ENCODE data around the gene RIPK3.
A peak's percentile ranks its signal among the peaks of the same experiment; 100 is the strongest.
"Not testable (repeated sequence)": the region's sequence is repeated elsewhere in the genome, so short reads cannot be mapped to it uniquely, and the experiment has no call there.

The RIPK3 gene

DNA sequence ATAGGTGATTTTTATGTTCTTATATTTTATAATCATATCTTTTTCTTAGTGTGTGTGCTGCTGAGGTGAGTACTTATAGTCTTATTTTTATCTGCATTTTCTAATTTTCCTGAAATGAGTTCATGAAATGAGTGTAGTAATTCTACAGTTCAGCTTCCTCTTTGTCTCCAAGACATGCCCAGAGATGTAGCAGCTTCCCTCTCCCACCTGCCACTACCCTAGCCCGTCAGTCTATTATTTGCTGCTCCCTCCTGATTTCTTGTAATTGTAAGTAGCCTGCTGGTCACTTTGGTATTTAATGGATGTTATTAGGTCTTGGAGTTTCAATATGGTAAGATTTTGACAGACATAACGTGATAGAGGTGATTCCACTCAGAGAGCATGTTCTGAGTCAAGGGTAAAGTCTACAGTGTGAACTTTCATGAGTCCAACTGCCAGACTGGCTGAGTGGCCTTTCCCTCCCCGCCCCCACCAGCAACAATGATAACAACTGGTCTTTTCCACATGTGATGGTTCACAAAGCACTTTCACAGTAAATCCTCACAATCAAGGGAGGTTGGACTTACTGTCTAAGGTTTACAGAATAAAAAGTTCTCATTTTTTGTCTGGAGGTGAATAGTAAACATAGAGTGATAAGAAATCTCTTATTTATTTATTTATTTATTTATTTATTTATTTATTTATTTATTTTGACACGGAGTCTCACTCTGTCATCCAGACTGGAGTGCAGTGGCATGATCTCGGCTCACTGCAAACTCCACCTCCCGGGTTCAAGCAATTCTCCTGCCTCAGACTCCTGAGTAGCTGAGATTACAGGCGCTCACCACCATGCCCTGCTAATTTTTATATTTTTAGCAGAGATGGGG is 4.2 kb upstream of the RIPK3 start:
- DNase-seq (ENCODE audit: low read depth in 3 of 3), result no peak

DNA sequence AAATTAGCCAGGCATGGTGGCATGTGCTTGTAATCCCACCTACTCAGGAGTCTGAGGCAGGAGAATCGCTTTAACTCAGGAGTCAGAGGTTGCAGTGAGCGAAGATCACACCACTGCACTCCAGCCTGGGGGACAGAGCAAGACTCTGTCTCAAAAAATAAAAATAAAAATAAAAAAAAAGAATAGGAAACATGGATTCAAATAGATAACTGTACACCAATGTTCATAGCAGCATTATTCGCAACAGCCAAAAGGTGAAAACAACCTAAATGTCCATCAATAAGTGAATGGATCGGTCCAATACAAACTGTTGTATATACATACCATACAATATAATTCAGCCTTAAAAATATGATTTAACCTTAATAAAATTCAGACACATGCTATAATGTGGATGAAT is 3.1 kb upstream of the RIPK3 start:
- no peak for DNase-seq (ENCODE audit: low read depth in 3 of 3)

DNA sequence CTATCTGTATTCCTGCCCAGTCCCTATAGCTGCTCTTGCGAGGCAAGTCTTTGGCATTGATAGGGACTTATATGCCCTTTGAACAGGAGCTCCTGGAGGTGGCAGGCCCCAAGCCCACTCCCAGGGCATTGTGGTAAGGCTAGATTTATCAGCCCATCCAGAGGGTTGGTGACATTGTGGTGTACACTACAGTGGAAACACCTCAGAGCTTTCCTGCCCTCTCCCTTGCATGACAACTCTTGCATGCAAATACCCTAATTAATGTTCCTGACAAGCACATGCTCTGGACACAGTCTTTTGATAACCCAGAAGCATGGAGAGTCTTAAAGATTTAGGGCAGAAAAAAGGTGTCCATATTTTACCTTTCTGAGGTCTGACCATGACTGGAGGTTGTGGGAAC is 815 bp upstream of the RIPK3 start:
- DNase-seq (ENCODE audit: low read depth in 3 of 3), result no peak

DNA sequence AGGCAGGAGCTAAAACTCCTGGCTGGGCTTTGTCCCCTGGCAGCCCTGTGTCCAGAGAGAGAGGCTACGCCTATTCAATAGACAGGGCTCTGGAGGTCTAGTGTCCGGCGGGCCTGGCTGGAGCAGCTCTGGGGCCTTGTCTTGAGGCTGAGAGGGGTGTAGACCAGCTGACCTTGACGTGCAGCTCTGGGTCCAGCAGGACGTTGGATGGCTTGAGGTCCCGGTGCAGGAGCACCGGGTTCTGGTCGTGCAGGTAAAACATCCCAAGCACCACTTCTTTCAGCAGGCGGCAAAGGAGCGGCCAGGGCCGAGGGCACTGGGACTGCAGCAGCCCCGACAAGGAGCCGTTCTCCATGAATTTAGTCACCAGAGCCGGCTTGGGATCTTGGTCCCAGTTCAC is 948 bp downstream of the RIPK3 start:
- no peak for DNase-seq (ENCODE audit: low read depth in 3 of 3)

DNA sequence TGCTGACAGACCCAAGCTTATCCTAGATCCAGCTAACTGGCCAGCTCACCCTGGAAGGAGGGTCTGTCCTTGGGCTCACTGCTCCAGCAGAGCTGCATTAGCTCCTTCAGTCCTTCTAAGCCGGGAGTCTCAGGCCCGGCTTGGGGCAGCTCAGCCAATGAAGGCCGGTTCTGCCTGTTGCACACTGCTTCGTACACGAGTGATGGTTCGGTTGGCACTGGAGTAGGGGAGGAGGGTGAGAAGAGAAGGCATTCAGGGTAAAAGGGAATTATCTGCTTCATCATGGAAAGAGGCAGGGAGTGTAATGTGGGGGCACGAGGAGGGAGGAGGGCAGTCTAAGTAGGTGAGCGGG is 2.0 kb downstream of the RIPK3 start:
- no peak for DNase-seq (ENCODE audit: low read depth in 3 of 3)

DNA sequence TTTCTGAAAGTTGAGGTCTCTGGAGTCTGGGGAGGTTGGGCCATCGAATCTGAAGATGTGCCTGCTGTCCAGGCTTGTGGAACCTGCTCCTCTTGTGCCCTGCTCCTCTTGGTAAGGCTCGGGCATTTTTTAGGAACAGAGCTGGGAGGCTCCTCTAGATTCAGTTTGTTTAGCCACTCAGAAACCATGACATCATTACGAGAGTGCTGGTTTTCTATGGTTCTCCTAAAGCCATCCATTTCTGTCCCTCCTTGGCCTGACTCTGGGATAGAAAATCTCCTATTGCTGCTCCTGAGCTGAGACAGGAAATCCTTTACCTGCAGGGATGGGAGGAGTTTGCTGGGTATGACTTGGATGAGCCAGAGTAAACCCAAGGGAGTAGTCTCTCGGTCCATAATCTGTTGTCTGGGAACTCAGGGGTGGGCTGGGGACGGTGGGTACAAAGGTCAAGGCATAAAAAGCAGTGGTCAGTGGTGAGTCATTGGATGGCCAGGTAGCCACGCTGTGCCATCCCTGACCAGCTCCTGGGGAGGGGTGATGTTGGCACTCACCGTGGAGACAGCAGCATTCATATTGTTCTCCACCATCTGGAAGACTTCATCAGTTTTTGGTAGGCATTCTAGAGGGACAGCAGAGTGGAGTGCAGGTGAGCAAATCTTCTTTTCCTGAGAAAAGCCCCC is 2.5 kb downstream of the RIPK3 start:
- no peak for DNase-seq (ENCODE audit: low read depth in 3 of 3)

DNA sequence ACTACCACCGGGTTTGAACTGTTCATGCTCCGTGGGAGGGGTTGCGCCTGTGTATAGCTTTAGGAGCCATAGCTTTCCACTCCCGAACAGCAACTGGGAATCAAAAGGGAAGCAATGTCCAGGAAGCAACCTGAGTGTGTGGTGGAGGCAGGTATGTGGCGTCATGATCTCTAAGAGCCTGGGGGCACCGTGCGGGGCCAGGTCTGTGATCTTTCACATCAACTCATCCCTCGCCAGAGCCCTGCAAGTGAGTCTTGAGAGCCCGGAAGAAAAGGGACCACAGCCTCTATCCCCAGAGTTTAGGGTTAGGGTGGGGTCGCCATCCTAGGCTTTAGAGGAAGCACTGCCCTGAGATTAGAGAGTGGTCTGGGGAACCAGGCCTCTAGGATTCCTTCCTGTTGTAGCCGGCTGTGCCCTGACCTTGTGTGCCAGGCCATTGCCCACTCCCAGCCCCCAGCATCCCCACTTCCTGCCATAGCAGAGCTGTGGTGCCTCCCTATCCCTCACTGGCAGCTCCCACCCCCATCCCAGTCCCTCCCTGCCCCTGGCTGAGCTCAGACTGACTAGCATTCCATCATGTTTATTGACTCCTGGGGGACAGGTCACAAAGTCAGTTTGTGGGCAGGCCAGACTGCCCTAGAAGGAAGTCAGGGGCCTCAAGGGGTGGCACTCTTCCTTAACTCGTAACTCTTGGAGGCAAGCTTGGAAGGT is 4.2 kb downstream of the RIPK3 start:
- no peak for DNase-seq (ENCODE audit: low read depth in 3 of 3)

DNA sequence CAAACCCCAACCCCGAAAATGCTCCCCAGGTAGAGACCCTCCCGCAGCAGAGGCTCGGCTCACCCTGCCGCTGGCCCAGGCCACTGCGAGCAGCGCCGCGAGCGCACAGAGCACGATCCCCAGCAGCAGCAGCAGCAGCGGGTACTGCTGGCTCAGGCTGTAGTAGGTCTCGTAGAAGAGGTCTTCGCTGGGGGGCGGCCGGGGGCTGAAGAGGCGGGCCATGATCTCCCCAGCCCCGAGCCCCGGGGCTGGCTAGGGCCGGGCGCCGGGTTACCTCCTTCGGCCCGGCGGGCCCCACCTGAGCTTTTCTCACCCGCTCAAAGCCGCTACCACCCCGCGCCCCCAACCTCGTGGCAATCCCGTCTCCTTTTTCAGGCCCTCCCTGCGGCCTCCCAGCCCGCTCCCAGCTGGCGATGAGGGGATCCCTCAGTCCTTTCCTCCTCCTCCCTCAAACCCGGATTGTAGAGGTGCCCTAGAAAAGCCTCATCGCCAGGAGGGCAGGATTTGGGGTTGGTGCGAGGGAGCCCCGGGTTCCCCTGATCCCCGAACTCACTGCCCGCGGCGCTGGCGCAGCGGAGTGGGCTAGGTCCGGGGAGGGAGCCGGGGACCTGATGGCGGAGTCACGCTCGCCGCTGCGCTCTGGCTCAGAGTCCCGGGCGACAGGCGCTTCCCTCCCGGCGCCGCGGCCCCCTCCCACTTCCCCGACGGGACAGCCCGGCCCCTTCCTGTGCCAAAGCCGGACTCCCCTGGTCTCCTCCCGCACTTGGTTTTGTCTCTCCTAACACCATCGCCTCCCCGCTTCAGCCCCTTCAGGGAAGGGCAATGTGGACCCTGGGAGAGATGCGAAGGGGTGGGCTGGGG is 5.1 kb downstream of the RIPK3 start, which contains the start of gene ADCY4:
Gene ADCY4 (minus strand): TSS at position 641 of the 861 bp plus-strand sequence. CDS start 419 bp downstream, at position 222.
- no peak for DNase-seq (ENCODE audit: low read depth in 3 of 3)

DNA sequence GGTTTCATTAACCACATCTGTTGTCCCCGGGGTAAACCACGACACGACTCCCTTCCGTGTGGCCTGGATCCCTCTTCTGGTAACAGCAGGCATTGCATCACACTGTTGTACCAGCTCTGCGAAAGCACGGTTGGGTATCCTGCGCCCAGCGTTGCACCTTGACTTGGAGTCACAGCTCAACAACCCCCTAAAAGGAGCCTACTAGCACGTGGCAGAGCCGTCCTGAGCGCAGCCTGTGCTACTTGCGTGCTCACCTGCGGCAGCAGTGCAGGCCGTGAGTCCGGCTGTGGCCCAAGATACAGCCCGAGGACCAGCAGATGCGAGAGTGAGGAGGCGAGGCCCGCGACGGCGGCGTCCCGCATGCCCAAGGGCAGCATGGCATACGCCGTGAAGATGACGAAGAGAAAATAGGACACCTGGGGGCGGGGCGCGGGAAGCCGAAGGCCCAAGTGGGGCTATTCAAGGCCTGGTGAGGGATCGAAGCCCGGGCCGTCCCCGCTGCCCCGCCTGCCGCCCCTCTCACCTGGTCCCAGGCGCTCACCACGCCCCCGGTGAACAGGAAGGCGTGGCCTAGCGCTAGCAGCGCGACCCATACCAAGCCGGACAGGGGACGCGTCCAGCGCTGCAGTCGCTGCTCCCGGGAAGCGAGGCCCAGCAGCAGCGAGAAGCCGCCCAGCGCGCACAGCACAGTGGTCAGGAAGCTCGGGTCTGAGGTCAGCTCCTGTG is 7.4 kb downstream of the RIPK3 start:
- peak; percentile 62 to 81 (median 77) for DNase-seq (ENCODE audit: low read depth in 3 of 3)

DNA sequence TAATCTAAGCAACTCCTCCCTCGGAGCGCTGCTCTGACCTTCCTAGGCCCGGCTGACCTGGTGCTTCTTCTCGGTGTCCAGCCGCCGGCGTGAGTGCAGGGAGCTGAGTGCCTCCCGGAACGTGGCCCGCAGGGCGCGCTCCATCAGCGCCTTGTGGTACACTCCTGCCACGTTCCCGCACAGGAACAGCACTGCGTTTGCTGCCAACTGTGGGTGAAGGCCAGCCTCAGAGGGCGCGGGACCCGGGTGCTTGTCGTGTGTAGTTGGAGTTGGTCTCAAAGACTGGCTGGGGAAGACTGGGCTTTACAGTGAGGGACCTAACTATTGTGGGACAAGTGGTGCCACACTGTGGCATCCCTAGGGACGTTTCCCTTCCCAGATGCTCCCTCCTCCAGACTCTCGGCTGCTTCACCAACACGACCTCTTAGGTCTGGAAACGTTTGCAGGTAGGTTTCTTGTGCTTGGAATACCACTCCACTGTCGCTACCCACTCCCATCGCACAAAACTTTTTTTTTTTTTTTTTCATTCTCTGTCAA is 8.0 kb downstream of the RIPK3 start:
- no peak for DNase-seq (ENCODE audit: low read depth in 3 of 3)

DNA sequence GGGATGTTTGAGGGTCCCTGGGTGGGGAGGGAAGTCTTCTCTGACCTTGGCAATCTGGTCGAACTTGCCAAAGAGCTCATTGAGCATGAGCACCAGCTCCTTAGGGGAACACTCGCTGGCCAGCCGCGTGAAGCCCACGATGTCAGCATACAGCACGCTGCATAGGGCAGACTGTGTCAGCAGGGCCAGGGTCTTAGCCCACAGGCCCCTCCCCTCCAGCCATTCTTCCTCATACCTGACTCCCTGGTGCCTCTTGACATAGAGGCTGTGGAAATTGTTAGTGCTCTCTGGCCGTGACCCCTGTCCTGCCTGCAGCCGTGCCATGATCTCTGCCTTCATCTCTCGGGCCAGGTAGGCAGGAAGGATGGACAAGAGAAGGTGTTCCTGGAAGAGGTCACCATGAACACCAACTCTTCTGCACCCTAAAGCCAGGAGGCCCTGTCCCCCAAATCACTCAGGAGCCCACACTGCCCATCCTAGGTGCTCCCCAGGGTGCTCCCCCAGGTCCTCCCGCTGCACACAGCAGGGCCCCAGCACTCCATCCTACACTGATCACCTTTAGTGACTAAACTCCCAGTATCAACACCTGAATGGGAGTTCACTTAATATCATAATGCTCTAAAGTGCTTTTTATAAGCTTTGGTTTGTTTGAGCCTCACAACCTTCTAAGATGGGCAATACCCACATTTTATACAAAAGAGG is 8.7 kb downstream of the RIPK3 start:
- DNase-seq (ENCODE audit: low read depth in 3 of 3), result no peak

DNA sequence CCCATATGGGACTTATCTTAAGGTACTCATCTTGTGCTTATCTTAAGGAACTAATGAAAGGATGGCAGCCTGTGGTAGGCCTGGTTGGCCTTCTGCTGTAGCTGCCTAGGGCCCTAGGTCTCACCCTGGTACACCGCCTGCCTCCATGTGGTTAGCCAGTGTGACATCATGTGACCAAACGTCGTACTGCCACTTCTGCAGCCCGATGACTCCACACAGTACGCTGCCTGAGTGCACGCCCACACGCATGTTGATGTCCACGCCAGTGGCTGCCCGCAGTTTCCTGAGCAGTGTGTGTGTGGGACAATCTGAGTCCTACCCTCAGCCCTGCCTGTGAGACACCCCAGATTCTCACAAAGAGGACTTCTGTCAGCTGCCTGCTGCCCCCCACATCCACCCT is 10.1 kb downstream of the RIPK3 start:
- no peak for DNase-seq (ENCODE audit: low read depth in 3 of 3)

DNA sequence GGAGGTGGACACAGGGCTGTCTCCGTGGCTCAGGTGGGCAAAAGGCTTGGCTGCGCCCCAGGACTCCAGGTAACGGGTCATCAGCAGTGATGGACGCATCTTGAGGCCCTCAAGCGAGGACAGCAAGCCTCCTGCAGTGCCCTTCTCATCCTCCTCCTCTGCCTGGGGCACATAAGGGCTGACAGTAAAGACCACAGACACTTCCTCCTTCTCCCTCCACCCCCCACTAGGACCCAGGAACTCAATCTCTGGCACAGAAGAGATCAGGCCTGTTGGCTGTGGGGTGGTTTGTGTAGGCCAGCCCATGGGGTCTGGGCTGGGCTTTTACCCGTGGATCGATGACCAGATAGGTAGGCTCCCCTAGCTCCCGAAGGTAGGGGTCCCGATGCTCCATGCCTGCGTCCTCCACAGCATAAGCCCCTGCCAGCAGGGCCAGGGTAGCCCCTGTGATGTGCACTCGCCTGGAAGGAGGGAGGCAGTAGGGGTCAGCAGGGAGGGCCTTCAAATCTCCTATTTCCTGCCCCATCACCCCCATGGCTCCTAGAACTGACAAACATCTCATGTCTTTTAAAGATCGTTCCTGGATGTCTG is 10.6 kb downstream of the RIPK3 start:
- DNase-seq (ENCODE audit: low read depth in 3 of 3), result no peak

DNA sequence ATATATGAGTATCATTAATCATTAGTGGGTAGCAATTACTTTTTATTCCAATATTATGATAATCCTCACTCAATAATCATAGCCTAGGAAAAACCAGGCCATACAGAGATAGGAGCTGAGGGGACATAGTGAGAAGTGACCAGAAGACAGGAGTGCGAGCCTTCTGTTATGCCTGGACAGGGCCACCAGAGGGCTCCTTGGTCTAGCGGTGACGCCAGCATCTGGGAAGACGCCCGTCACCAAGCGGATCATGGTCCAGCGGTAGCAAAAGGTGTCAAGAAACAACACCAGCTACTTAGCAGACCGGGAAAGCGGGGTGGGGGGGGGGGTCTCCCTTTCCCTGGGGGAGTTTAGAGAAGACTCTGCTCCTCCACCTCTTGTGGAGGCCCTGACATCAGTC is 11.9 kb downstream of the RIPK3 start:
- DNase-seq (ENCODE audit: low read depth in 3 of 3), result not testable (repeated sequence)

DNA sequence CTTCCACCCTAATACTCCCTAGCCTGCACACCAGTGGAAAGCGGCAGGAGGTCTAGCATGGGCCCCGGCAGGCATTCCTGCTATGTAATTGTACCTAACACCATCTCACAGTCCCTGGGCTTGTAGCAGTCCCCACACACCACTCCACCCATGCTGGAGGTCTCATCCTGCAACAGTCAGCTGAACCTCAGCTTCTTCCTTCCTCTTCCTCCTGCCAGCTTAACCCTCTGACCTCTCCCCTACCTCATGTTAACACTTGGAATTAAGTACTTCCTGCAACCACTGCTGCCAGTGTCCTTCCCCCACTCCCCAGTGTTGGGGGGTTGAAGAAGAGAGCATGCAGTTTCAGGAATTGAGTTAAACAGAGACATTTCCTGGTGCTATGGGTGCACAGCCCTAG is 12.5 kb downstream of the RIPK3 start:
- DNase-seq (ENCODE audit: low read depth in 3 of 3), result no peak

DNA sequence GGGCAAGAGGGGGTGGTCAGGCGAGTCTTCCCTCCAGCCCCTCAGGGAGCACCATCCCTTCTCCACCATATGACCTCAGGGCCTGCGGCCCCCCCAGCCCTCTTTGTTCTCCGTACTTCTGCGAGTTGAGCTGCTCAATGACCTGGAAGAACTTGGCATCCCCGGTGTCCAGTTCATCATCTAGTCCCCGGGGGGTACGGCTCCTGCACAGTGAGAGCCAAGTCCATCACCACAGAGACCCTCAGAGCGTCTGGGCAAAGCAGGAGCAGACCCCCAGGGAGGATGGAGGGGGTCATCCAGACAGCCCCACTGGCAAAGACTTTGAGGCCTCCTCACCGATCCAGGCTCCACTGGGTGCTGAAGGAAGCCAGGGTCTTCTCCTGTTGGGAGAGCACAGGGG is 13.8 kb downstream of the RIPK3 start:
- no peak for DNase-seq (ENCODE audit: low read depth in 3 of 3)

DNA sequence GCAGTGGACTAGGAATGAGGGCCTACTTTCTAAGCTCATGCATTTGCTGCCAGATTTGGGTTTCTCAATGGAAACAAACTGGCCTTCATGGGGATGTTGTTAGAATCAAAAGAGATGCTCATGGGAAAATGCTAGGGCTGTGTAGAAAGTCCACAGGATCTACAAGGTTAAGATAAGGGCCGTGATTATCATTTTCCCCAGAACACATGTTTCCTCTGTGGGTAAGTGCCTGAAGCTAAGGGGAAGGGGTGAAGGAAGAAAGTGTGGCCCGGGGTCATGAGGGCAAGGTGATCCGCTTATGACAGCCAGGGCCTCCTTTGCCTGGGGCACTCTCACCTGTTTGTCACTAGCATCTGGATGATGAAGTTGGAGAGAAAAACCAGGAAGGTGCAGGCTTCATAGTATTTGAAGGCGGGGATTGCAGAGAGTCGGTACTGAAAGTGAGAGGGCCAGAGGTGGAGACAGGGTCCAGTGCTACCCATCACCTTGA is 14.7 kb downstream of the RIPK3 start:
- no peak for DNase-seq (ENCODE audit: low read depth in 3 of 3)

DNA sequence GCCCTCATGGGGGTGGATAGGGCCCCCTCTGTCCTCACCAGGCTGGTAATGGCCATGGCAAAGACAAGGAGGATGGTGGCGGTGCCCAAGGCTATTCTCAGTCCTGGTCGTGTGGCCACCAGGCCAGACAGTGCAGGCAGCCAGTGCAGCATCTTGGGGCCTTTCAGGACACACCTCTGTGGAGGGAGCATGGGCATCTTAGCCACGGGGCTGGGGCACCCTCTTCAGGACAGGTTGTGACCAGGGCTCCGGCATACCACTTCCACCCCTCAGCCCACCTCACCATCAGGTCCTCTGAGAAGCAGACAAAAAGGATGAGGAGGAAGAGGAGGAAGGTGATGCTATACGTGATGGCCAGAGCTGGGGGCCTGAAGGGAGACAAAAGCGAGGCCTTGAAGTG is 15.8 kb downstream of the RIPK3 start:
- DNase-seq (ENCODE audit: low read depth in 3 of 3), result no peak

DNA sequence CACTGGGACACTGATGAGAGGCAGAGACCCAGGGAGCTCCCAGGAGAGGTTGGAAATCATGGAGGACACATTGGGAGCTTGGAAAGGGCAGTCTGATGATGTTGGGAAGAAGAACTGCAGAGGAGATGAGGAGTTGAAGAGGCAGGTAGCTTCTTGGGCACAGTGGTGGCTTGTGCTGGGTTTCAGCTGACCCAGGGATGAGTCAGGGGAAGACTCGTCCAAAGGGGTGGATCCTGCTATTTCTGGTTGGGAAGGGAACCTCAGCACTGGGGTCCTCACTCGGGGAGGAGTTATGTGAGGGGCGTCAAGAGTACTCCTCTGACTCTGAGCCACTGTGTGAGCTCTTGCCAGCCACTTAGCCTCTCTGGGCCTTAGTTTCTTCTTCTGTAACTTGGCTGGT is 16.4 kb downstream of the RIPK3 start:
- DNase-seq (ENCODE audit: low read depth in 3 of 3), result no peak

DNA sequence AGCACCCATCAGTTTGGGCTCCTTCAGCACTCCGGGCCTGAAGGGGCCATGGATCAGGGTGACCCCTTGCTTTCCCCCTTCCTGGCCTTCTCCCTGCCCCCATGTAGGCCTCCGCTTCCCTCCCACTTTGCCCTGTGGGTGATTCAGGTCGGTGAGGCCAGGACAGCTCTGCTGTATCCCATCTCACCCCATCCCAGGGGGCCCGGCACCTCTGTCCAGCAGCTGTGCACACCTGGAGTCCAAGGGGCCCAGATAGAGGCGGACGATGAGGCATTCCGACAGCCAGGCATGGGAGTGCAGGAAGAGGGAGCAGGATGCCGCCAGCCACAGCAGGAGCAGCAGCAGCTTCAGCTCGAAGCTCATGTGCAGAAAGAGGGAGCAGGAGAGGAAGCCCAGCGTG is 17.1 kb downstream of the RIPK3 start:
- no peak for DNase-seq (ENCODE audit: low read depth in 3 of 3)
